Uterine smooth muscle cell (primary cell): ENCODE measurements around the gene UNK. TPM values are rescaled to one million over a fixed set of nuclear protein-coding genes. Genes with fewer than 3 reads are reported as not detected.

Experiments
- total RNA-seq: library from RNA; depleted of rRNA; stranded (reverse); fragments of >200 nt; gene quantifications from 2 replicates; pipeline ENCODE4 v1.2.3, GENCODE V29; 2014

Gene UNK
- 17.1 and 19.6 TPM in 2 replicates for total RNA-seq

DNA sequence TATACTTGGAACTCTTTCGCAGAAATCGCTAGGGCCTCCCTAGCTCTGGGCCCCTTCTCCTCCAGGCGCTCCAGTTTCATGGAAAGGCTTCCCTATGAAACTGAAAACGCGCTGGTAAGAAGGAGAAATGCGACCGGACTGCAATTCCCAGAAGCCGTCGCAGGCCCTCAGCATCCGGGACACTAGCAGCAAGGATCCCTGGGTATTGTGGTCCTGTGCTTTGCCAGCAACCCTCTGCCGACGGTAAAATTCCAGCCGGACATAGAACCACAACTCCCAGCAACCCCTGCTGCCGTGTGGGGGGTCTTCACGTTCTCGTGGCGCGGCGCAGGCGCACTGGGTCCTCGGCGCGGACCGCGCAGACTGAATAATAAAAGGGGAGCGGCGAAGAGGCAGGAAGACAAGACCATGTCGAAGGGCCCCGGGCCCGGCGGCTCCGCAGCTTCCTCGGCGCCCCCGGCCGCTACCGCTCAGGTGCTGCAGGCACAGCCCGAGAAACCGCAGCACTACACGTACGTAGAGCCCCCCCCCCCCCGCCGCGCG lies at the start of gene UNK:
TSS of gene UNK (plus strand) at position 334 of the 543 bp plus-strand sequence. CDS start at position 409, 75 bp downstream.

GRCh38 chr17:75764711-75765421 lies 19.7 kb upstream of the UNK start, which contains the start of gene GALK1:
Gene GALK1, minus strand, starts transcription at chr17:75765192. Its CDS starts 56 bp downstream, at chr17:75765136.

GRCh38 chr17:75843577-75844529 lies 59.2 kb downstream of the UNK start, which contains the start of gene UNC13D:
Gene UNC13D, minus strand, starts transcription at chr17:75844404. Its CDS starts 67 bp downstream, at chr17:75844337.

GRCh38 chr17:75855310-75856061 lies 70.9 kb downstream of the UNK start, which contains the start of gene WBP2:
Gene WBP2, minus strand, starts transcription at chr17:75855335. Its CDS starts 38 bp downstream, at chr17:75855297.

Other genes with a start within 250 kb of the UNK start
- gene MYO15B, start 197.0 kb upstream of the UNK start, total RNA-seq, result 6.3 and 9.4 TPM in 2 replicates
- gene SMIM5, start 151.4 kb upstream of the UNK start, total RNA-seq, result not detected in 2 replicates
- gene RECQL5, start 117.7 kb upstream of the UNK start, total RNA-seq, result 19.1 and 23.4 TPM in 2 replicates
- gene SAP30BP, start 117.5 kb upstream of the UNK start, total RNA-seq, result 56.0 and 84.6 TPM in 2 replicates
- gene ITGB4, start 63.3 kb upstream of the UNK start, total RNA-seq, result under 0.01 and 0.62 TPM in 2 replicates
- 39.5 and 41.5 TPM in 2 replicates for gene GALK1, start 19.6 kb upstream of the UNK start, total RNA-seq
- gene UNC13D, start 59.6 kb downstream of the UNK start, total RNA-seq, result 1.00 and 1.2 TPM in 2 replicates
- 20.4 and 26.5 TPM in 2 replicates for gene WBP2, start 70.5 kb downstream of the UNK start, total RNA-seq
- 3.2 and 4.5 TPM in 2 replicates for gene TRIM47, start 93.8 kb downstream of the UNK start, total RNA-seq
- 23.2 and 23.8 TPM in 2 replicates for gene TRIM65, start 112.1 kb downstream of the UNK start, total RNA-seq
- gene MRPL38, start 120.1 kb downstream of the UNK start, total RNA-seq, result 31.6 and 33.8 TPM in 2 replicates
- gene FBF1, start 156.2 kb downstream of the UNK start, total RNA-seq, result 15.2 and 19.8 TPM in 2 replicates
- gene ACOX1, start 194.4 kb downstream of the UNK start, total RNA-seq, result 55.0 and 63.2 TPM in 2 replicates
- gene TEN1, start 194.4 kb downstream of the UNK start, total RNA-seq, result 16.5 and 18.2 TPM in 2 replicates
- gene CDK3, start 216.0 kb downstream of the UNK start, total RNA-seq, result 2.9 and 3.2 TPM in 2 replicates
- 0.12 and 0.22 TPM in 2 replicates for gene EVPL, start 242.5 kb downstream of the UNK start, total RNA-seq